ENCODE measurements around the gene TDRD10.

The TDRD10 gene

GRCh38 chr1:154460695-154461260 is 41.2 kb upstream of the TDRD10 start:
- Histone ChIP-seq H3K9me3 (ENCODE audit: insufficient read depth, low read length, severe bottlenecking) (no peaks in the 10 kb centered on the region), H4K20me1 (ENCODE audit: insufficient read depth, low read length) (no peaks in the 10 kb centered on the region), H3K27me3 (ENCODE audit: insufficient read depth, low read length, poor library complexity) (no peaks in the 10 kb centered on the region), H3K4me2 (ENCODE audit: insufficient read depth, low read length) (no peak overlapping the region), H3K4me1 (ENCODE audit: insufficient read depth, low read length) (peaks cover 10% of the 10 kb centered on the region), H3K4me3 (ENCODE audit: low read depth in 1 of 2, low read length in 2 of 2) (no peak overlapping the region), H3K9ac (ENCODE audit: low read depth, low read length) (no peak overlapping the region), H2AFZ (ENCODE audit: low read depth, low read length) (no peak overlapping the region), H3K27ac (ENCODE audit: low read length) (no peak overlapping the region), H3K36me3 (ENCODE audit: insufficient read depth, low read length) (no peaks in the 10 kb centered on the region), H3K79me2 (ENCODE audit: insufficient read depth, low read length) (no peaks in the 10 kb centered on the region)
- DNase-seq (no peak), ATAC-seq (ENCODE audit: insufficient read depth, low read depth) (no peak)
- TF ChIP-seq EZH2 (IDR thresholded peaks at IDR 0.05; ENCODE audit: borderline replicate concordance, low read depth, low read length, severe bottlenecking) (no peak), CTCF (IDR thresholded peaks at IDR 0.05; ENCODE audit: borderline replicate concordance, extremely low read depth, low read length, poor library complexity, severe bottlenecking) (no peak)

- DNase-seq (peak; percentile 51), ATAC-seq (ENCODE audit: insufficient read depth, low read depth) (peak; percentile 78)
- Histone ChIP-seq H3K36me3 (ENCODE audit: insufficient read depth, low read length) (no peaks in the 10 kb centered on the region), H3K27ac (ENCODE audit: low read length) (no peak overlapping the region), H2AFZ (ENCODE audit: low read depth, low read length) (no peak overlapping the region), H3K27me3 (ENCODE audit: insufficient read depth, low read length, poor library complexity) (no peaks in the 10 kb centered on the region), H3K4me1 (ENCODE audit: insufficient read depth, low read length) (peaks cover 10% of the 10 kb centered on the region), H3K9ac (ENCODE audit: low read depth, low read length) (no peak overlapping the region), H4K20me1 (ENCODE audit: insufficient read depth, low read length) (no peaks in the 10 kb centered on the region), H3K4me2 (ENCODE audit: insufficient read depth, low read length) (no peak overlapping the region), H3K79me2 (ENCODE audit: insufficient read depth, low read length) (no peaks in the 10 kb centered on the region), H3K4me3 (ENCODE audit: low read depth in 1 of 2, low read length in 2 of 2) (no peak overlapping the region), H3K9me3 (ENCODE audit: insufficient read depth, low read length, severe bottlenecking) (no peaks in the 10 kb centered on the region)
- TF ChIP-seq EZH2 (IDR thresholded peaks at IDR 0.05; ENCODE audit: borderline replicate concordance, low read depth, low read length, severe bottlenecking), result no peak
- TF ChIP-seq CTCF (IDR thresholded peaks at IDR 0.05; ENCODE audit: borderline replicate concordance, extremely low read depth, low read length, poor library complexity, severe bottlenecking), result no peak
Measured at GRCh38 chr1:154463512-154463990, 38.5 kb upstream of the TDRD10 start.

- Histone ChIP-seq H3K4me2 (ENCODE audit: insufficient read depth, low read length) (no peak overlapping the region), H4K20me1 (ENCODE audit: insufficient read depth, low read length) (no peaks in the 10 kb centered on the region), H3K4me1 (ENCODE audit: insufficient read depth, low read length) (peaks cover 10% of the 10 kb centered on the region), H2AFZ (ENCODE audit: low read depth, low read length) (no peak overlapping the region), H3K79me2 (ENCODE audit: insufficient read depth, low read length) (no peaks in the 10 kb centered on the region), H3K36me3 (ENCODE audit: insufficient read depth, low read length) (no peaks in the 10 kb centered on the region), H3K9me3 (ENCODE audit: insufficient read depth, low read length, severe bottlenecking) (no peaks in the 10 kb centered on the region), H3K9ac (ENCODE audit: low read depth, low read length) (no peak overlapping the region), H3K27me3 (ENCODE audit: insufficient read depth, low read length, poor library complexity) (peaks cover 3% of the 10 kb centered on the region), H3K27ac (ENCODE audit: low read length) (no peak overlapping the region), H3K4me3 (ENCODE audit: low read depth in 1 of 2, low read length in 2 of 2) (no peak overlapping the region)
- DNase-seq (no peak), ATAC-seq (ENCODE audit: insufficient read depth, low read depth) (no peak)
- TF ChIP-seq CTCF (IDR thresholded peaks at IDR 0.05; ENCODE audit: borderline replicate concordance, extremely low read depth, low read length, poor library complexity, severe bottlenecking) (no peak), EZH2 (IDR thresholded peaks at IDR 0.05; ENCODE audit: borderline replicate concordance, low read depth, low read length, severe bottlenecking) (no peak)
Measured at GRCh38 chr1:154465621-154466195, 36.3 kb upstream of the TDRD10 start.
